ENCODE measurements around the gene PDGFB. TPM values are rescaled to one million over a fixed set of nuclear protein-coding genes. Genes with fewer than 3 reads are reported as not detected.

Gene PDGFB
- total RNA-seq, 3 donors from 2014 or later (not counting 1 experiment from before 2014, with no cell fraction given) = 0.28 to 1.2 (median 0.31) TPM

GRCh38 chr22:39263626-39264348 lies 19.0 kb upstream of the PDGFB start:
- Mint-ChIP-seq H3K27ac (no peak overlapping the region), H3K4me3 (no peak overlapping the region), H3K36me3 (no peaks in the 10 kb centered on the region), H3K4me1 (no peaks in the 10 kb centered on the region), H3K27me3 (ENCODE audit: low read depth in 2 of 2) (peaks cover 7 to 8% of the 10 kb centered on the region in 2 donors), H3K9me3 (no peaks in the 10 kb centered on the region)
- Histone ChIP-seq H3K36me3 (ENCODE audit: control insufficient read depth, insufficient read depth, low read length) (no peaks in the 10 kb centered on the region), H3K9me3 (ENCODE audit: control insufficient read depth, insufficient read depth, low read length) (peaks cover 11% of the 10 kb centered on the region), H3K27me3 (ENCODE audit: control insufficient read depth, insufficient read depth, low read length) (no peaks in the 10 kb centered on the region), H3K27ac (ENCODE audit: low read length) (no peak overlapping the region), H3K4me1 (ENCODE audit: control insufficient read depth, insufficient read depth, low read length) (no peaks in the 10 kb centered on the region), H3K4me3 (ENCODE audit: low read length) (no peak overlapping the region)
- TF ChIP-seq, protein P1, sequence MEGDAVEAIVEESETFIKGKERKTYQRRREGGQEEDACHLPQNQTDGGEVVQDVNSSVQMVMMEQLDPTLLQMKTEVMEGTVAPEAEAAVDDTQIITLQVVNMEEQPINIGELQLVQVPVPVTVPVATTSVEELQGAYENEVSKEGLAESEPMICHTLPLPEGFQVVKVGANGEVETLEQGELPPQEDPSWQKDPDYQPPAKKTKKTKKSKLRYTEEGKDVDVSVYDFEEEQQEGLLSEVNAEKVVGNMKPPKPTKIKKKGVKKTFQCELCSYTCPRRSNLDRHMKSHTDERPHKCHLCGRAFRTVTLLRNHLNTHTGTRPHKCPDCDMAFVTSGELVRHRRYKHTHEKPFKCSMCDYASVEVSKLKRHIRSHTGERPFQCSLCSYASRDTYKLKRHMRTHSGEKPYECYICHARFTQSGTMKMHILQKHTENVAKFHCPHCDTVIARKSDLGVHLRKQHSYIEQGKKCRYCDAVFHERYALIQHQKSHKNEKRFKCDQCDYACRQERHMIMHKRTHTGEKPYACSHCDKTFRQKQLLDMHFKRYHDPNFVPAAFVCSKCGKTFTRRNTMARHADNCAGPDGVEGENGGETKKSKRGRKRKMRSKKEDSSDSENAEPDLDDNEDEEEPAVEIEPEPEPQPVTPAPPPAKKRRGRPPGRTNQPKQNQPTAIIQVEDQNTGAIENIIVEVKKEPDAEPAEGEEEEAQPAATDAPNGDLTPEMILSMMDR (IDR thresholded peaks at IDR 0.05) = no peak
- 83% methylated on average over 6 of the region's 10 CpGs for WGBS (ENCODE audit: insufficient coverage)
- intact Hi-C loops (cut with micrococcal nuclease) = no loop called here
- no peak for ATAC-seq
- DNase-seq = no peak

DNA sequence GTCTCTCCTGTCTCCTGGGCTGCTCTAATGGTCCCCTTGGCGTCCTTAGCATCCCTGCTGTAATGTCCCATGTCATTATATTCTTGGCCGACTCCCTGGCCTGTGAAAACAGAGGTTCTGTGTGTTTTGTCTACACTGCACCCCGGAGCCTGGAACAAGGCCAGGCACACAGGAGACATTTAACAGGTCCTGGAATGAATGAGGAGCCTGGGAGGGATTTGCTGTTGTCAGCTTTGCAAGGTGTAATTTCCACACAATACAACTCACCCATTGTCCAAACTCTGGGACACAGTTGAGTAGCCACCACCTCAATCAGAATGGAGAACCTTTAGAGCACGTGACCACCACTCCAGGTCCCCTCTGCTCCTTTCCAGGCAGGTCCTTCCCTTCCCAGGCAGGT lies 14.9 kb upstream of the PDGFB start:
- Histone ChIP-seq H3K4me1 (ENCODE audit: control insufficient read depth, insufficient read depth, low read length) (peaks cover 12% of the 10 kb centered on the region), H3K4me3 (ENCODE audit: low read length) (no peak overlapping the region), H3K27ac (ENCODE audit: low read length) (no peak overlapping the region), H3K27me3 (ENCODE audit: control insufficient read depth, insufficient read depth, low read length) (no peaks in the 10 kb centered on the region), H3K9me3 (ENCODE audit: control insufficient read depth, insufficient read depth, low read length) (peaks cover 11% of the 10 kb centered on the region), H3K36me3 (ENCODE audit: control insufficient read depth, insufficient read depth, low read length) (no peaks in the 10 kb centered on the region)
- TF ChIP-seq, protein P1 (IDR thresholded peaks at IDR 0.05) = no peak
- 74% methylated on average over 4 of the region's 4 CpGs for WGBS (ENCODE audit: insufficient coverage)
- Mint-ChIP-seq H3K4me3 (no peak overlapping the region), H3K4me1 (peaks cover 7 to 9% of the 10 kb centered on the region in 2 donors), H3K9me3 (no peaks in the 10 kb centered on the region), H3K36me3 (no peaks in the 10 kb centered on the region), H3K27ac (no peak overlapping the region), H3K27me3 (ENCODE audit: low read depth in 2 of 2) (peaks cover 7 to 13% of the 10 kb centered on the region in 2 donors)
- intact Hi-C loops (cut with micrococcal nuclease) = no loop called here
- no peak for ATAC-seq
- no peak for DNase-seq

- H3K9me3 Mint-ChIP-seq = no peaks in the 10 kb centered on the region
- no peaks in the 10 kb centered on the region for H3K36me3 Mint-ChIP-seq
- WGBS (ENCODE audit: insufficient coverage) = 79% methylated on average over 16 of the region's 16 CpGs
- Histone ChIP-seq H3K4me1 (ENCODE audit: control insufficient read depth, insufficient read depth, low read length) (peaks cover 27% of the 10 kb centered on the region), H3K27me3 (ENCODE audit: control insufficient read depth, insufficient read depth, low read length) (peaks cover 3% of the 10 kb centered on the region), H3K27ac (ENCODE audit: low read length) (no peak overlapping the region), H3K36me3 (ENCODE audit: control insufficient read depth, insufficient read depth, low read length) (no peaks in the 10 kb centered on the region), H3K9me3 (ENCODE audit: control insufficient read depth, insufficient read depth, low read length) (peaks cover 11% of the 10 kb centered on the region), H3K4me3 (ENCODE audit: low read length) (no peak overlapping the region)
- ATAC-seq (no peak), DNase-seq (no peak)
- no peak overlapping the region for H3K4me3 Mint-ChIP-seq
- peaks cover 1 to 11% of the 10 kb centered on the region in 2 donors for H3K27me3 Mint-ChIP-seq (ENCODE audit: low read depth in 2 of 2)
- H3K4me1 Mint-ChIP-seq = peaks cover 13 to 18% of the 10 kb centered on the region in 2 donors
- TF ChIP-seq, protein P1 (IDR thresholded peaks at IDR 0.05) = no peak
- intact Hi-C loops (cut with micrococcal nuclease) = no loop called here
- no peak overlapping the region for H3K27ac Mint-ChIP-seq
Measured at GRCh38 chr22:39257901-39258475, 13.2 kb upstream of the PDGFB start.
